Kidney epithelial cell (primary cell): Measurements from ENCODE around the gene TEKT5. TPM values are rescaled to one million over a fixed set of nuclear protein-coding genes. Genes with fewer than 3 reads are reported as not detected.

Experiments used
- DNase-seq: peaks from one replicate; pipeline ENCODE4 v3.0.0-alpha.2; 2010; ENCODE audit warnings: low read depth
- H3K27me3 ChIP-seq: 2 replicates; pipeline ENCODE4 v1.6.0; 2011; ENCODE audit warnings: low read length; ENCODE audit not compliant: control insufficient read depth, insufficient read depth
- H3K36me3 ChIP-seq: 2 replicates; pipeline ENCODE4 v1.5.1; 2011; ENCODE audit warnings: low read length; ENCODE audit not compliant: control insufficient read depth, insufficient read depth
- H3K4me3 ChIP-seq: 2 replicates; pipeline ENCODE4 v1.5.1; 2011; ENCODE audit warnings: low read depth, mild to moderate bottlenecking, control low read depth, low read length
- total RNA-seq: library from RNA; depleted of rRNA; stranded (reverse); fragments of >200 nt; gene quantifications from 2 replicates; pipeline ENCODE4 v1.2.3, GENCODE V29; 2015
- TF ChIP-seq, protein P1 (sequence below): IDR thresholded peaks from 2 replicates; pipeline ENCODE4 v1.5.1; 2011; ENCODE audit warnings: mild to moderate bottlenecking, moderate library complexity, low read length, control low read depth, inconsistent platforms; ENCODE audit not compliant: insufficient read depth, poor library complexity, severe bottlenecking

Gene TEKT5
- total RNA-seq, 1 donor from 2014 or later, result 0.04 TPM

DNA sequence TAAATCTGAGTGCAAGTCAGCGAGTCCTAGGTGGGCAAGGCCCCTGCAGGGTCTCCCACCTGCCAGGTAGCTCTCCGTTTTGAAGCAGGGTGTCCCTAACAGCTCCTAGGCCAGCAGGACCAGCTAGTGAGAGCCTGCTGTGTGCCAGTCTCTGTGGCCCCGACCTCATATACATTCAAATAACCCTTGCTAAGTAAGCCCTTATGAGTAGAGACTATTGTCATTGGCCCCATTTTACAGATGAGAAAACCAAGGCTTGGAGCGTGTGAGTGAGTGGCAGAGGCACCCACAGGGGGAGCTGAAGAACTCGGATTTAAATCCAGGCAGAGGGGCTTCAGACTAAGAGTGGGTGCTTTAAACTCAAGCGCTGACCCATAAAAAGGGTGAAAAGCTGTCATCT lies 74.6 kb downstream of the TEKT5 start:
- DNase-seq, result no peak
- Histone ChIP-seq H3K27me3 (peaks cover 5% of the 10 kb centered on the region), H3K4me3 (no peak overlapping the region), H3K36me3 (no peaks in the 10 kb centered on the region)
- TF ChIP-seq, protein P1, sequence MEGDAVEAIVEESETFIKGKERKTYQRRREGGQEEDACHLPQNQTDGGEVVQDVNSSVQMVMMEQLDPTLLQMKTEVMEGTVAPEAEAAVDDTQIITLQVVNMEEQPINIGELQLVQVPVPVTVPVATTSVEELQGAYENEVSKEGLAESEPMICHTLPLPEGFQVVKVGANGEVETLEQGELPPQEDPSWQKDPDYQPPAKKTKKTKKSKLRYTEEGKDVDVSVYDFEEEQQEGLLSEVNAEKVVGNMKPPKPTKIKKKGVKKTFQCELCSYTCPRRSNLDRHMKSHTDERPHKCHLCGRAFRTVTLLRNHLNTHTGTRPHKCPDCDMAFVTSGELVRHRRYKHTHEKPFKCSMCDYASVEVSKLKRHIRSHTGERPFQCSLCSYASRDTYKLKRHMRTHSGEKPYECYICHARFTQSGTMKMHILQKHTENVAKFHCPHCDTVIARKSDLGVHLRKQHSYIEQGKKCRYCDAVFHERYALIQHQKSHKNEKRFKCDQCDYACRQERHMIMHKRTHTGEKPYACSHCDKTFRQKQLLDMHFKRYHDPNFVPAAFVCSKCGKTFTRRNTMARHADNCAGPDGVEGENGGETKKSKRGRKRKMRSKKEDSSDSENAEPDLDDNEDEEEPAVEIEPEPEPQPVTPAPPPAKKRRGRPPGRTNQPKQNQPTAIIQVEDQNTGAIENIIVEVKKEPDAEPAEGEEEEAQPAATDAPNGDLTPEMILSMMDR, result no peak

DNA sequence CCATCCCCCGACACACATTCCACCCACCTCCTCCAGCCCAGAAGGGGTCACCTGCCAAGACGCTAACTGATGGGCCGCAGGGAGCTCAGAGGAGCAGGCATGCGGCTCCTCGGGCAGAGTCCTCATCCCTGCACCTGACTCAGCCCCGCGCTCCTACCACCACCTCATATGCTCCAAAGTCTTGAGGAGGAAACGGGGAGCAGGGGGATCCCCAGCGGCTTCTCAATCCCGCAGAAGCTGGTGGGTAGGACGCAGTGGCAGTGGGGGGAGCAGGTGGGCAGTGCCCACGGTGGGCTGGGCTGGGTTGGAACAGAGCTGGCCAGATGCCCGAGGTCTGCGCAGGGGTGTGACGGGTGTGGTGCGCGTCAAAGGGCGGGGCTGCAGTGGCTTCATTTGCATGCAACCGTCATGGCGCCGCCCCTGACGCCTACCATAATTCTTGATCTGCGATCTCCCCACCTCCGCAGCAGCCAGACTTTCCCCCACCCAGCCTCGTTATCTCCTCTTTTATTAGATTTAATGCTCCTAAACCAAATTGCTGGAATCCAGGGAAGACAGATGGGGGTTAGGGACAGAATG lies 75.4 kb downstream of the TEKT5 start:
- Histone ChIP-seq H3K27me3 (peaks cover 5% of the 10 kb centered on the region), H3K36me3 (no peaks in the 10 kb centered on the region), H3K4me3 (no peak overlapping the region)
- TF ChIP-seq, protein P1, result no peak
- DNase-seq, result no peak

DNA sequence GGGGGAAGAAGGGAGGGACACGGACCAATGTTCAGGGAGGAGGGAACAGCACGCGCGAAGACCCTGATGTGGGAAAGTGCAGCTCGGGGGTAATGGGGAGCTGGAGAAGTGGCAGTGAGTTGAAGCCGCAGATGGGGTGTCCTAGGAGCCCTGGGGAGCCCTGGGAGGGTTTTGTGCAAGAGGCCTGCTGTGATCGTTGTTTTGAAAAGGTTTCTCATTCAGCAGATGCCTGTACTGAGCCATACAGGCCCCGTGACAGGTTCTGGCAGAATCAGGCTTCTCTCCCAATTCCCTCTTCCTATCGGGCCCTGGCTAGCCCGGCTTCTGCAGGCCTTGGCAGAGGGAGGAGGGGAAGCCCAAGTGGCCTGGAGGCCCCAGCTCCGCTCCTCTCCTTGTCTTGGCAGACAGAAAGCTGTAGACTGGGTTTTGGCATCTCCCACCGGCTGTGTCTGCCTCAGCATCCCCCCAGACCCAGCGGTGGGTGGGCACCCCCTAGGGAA lies 76.0 kb downstream of the TEKT5 start:
- no peak for DNase-seq
- Histone ChIP-seq H3K27me3 (peaks cover 5% of the 10 kb centered on the region), H3K4me3 (no peak overlapping the region), H3K36me3 (no peaks in the 10 kb centered on the region)
- TF ChIP-seq, protein P1, result no peak

DNA sequence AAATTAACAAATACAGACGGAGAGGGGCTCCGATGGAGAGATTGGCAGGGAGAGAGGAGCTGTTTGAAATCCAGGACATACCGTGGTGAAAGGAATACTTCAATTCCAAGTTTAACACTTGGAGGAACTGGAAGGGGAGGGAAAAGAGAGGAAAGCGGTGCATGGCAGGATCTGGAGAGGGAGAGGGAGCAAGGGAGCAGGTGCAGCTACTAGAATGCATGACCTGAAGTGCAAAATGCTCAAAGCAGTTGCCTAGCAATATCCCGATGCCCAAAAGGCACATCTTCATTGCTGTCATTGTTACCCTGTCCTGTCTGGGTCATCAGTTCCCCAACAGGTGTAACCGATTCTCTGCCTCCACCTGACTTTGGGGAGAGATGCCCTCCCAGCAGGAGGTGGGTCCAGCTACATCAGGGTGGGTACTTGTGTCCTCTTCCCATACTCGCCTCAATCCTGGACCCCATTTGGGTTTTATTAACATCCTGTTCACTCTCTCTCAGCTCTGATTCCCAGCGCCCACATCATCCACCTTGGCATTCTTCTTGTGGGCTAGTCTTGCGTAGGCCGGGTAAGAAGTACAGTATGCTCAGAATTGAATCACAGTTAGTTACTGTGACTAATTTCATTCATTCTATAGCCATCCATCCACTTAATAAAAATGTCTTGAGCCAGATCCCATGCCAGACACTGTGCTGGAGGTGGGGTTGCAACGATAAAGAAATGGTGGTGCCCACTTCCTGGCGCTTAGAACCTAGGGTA lies 76.9 kb downstream of the TEKT5 start:
- DNase-seq, result no peak
- no peaks in the 10 kb centered on the region for H3K36me3 ChIP-seq
- peaks cover 5% of the 10 kb centered on the region for H3K27me3 ChIP-seq
- TF ChIP-seq, protein P1, result no peak
- H3K4me3 ChIP-seq, result no peak overlapping the region

DNA sequence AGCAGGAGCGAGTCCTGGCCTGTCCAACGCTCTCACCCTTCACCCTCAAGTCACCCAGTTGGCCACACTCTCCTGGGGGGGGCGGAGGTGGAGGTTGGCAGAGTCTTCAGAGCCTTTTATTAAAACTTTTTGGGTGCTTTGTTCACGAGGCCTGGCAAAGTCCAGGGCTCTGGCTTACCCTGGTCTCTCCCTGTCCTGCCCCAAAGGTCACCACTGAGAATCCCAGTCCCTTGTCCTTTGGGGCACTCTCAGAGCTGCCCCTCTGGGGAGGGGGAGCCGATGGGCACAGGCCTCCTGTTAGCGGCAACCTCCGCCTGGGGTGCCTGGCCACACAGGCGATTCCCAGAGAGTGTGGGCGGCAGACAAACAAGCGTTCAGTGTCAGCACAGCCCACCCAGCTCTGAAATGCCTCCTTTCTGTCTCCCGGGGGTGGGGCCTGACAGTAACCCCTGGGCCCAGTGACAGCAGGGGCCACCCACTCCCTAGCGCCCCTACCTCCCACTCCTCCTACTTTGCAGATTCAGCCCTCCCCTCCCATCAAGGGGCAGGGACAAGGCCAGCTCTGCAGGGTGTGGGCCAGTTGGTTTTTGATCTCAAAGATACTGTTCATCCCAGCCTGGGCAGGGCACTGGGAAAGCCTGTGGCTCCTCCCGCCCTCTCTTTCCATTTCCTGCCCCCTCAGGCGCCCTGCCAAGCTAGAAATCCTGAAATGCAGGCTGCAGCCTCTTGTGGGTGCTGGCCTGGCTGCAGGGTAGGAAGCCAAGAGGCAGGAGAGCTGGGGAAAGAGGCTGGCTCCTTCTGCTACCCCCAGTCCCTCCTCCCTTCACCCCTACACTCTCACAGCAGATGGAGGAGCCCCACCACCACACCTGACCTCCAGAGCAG lies 77.7 kb downstream of the TEKT5 start:
- TF ChIP-seq, protein P1, result no peak
- Histone ChIP-seq H3K36me3 (no peaks in the 10 kb centered on the region), H3K27me3 (peaks cover 5% of the 10 kb centered on the region), H3K4me3 (no peak overlapping the region)
- DNase-seq, result no peak
